OCI-LY1 (cell line): ENCODE results near the gene ABR.

Experiments used
- H2AFZ ChIP-seq: fragments of 200-600 bp; sonication (generic), shearing (Covaris generic); 2 replicates; pipeline ENCODE4 v1.6.0; 2014; ENCODE audit warnings: antibody characterized with exemption, mild to moderate bottlenecking, low read length
- H3F3A ChIP-seq: fragments of 200-600 bp; sonication (generic), shearing (Covaris generic); 2 replicates; pipeline ENCODE4 v1.6.0; 2014; ENCODE audit warnings: mild to moderate bottlenecking, antibody characterized with exemption, low read length, moderate library complexity; ENCODE audit not compliant: insufficient read depth
- H3K27ac ChIP-seq: fragments of 200-600 bp; sonication (generic); 2 replicates; pipeline ENCODE4 v1.5.1; 2014; ENCODE audit warnings: low read length, mixed run types, mild to moderate bottlenecking, low read depth; ENCODE audit not compliant: poor library complexity, severe bottlenecking
- H3K27me3 ChIP-seq: fragments of 200-600 bp; sonication (generic); 2 replicates; pipeline ENCODE4 v1.6.0; 2014; ENCODE audit warnings: antibody characterized with exemption, mild to moderate bottlenecking, low read length, moderate library complexity; ENCODE audit not compliant: insufficient read depth
- H3K36me3 ChIP-seq: fragments of 200-600 bp; sonication (generic); 2 replicates; pipeline ENCODE4 v1.6.1; 2014; ENCODE audit warnings: mild to moderate bottlenecking, antibody characterized with exemption, low read length, moderate library complexity, mixed read lengths; ENCODE audit not compliant: insufficient read depth
- H3K4me1 ChIP-seq: fragments of 200-600 bp; sonication (generic); 2 replicates; pipeline ENCODE4 v1.5.1; 2014; ENCODE audit warnings: mild to moderate bottlenecking, low read length, moderate library complexity; ENCODE audit not compliant: insufficient read depth, severe bottlenecking
- H3K4me2 ChIP-seq: fragments of 200-600 bp; sonication (generic), shearing (Covaris generic); 2 replicates; pipeline ENCODE4 v1.6.1; 2014; ENCODE audit warnings: low read length
- H3K4me3 ChIP-seq: fragments of 200-600 bp; sonication (generic); 2 replicates; pipeline ENCODE4 v1.5.1; 2014; ENCODE audit warnings: low read length, low read depth, mild to moderate bottlenecking, mixed read lengths; ENCODE audit not compliant: poor library complexity, severe bottlenecking
- H3K79me2 ChIP-seq: fragments of 200-600 bp; shearing (Covaris generic); 2 replicates; pipeline ENCODE4 v1.6.1; 2016; ENCODE audit warnings: mixed run types, low read length, mixed read lengths; ENCODE audit not compliant: insufficient read depth
- H3K9ac ChIP-seq: fragments of 200-600 bp; sonication (generic), shearing (Covaris generic); 2 replicates; pipeline ENCODE4 v1.6.1; 2014; ENCODE audit warnings: mild to moderate bottlenecking, low read length, mixed read lengths
- H3K9me2 ChIP-seq: fragments of 200-600 bp; sonication (generic), shearing (Covaris generic); 2 replicates; pipeline ENCODE4 v1.6.1; 2014; ENCODE audit warnings: low read depth, mild to moderate bottlenecking, low read length, mixed read lengths
- H3K9me3 ChIP-seq: fragments of 200-600 bp; shearing (Covaris generic); 2 replicates; pipeline ENCODE4 v1.6.1; 2014; ENCODE audit warnings: low read length, mixed read lengths
- H4K20me1 ChIP-seq: fragments of 200-600 bp; sonication (generic), shearing (Covaris generic); 2 replicates; pipeline ENCODE4 v1.6.0; 2016; ENCODE audit warnings: mild to moderate bottlenecking, low read length; ENCODE audit not compliant: insufficient read depth
- CTCF ChIP-seq: fragments of 200-600 bp; sonication (generic), shearing (Covaris generic); IDR thresholded peaks from 2 replicates; pipeline ENCODE4 v1.5.1; 2017; ENCODE audit warnings: mild to moderate bottlenecking, antibody characterized with exemption, low read length, moderate library complexity, mixed read lengths
- EZH2 ChIP-seq: fragments of 200-600 bp; sonication (generic), shearing (Covaris generic); IDR thresholded peaks from 2 replicates; pipeline ENCODE4 v1.8.0; 2017; ENCODE audit warnings: borderline replicate concordance, mixed run types, mild to moderate bottlenecking, antibody characterized with exemption, low read length, moderate library complexity, mixed read lengths

Gene ABR

DNA sequence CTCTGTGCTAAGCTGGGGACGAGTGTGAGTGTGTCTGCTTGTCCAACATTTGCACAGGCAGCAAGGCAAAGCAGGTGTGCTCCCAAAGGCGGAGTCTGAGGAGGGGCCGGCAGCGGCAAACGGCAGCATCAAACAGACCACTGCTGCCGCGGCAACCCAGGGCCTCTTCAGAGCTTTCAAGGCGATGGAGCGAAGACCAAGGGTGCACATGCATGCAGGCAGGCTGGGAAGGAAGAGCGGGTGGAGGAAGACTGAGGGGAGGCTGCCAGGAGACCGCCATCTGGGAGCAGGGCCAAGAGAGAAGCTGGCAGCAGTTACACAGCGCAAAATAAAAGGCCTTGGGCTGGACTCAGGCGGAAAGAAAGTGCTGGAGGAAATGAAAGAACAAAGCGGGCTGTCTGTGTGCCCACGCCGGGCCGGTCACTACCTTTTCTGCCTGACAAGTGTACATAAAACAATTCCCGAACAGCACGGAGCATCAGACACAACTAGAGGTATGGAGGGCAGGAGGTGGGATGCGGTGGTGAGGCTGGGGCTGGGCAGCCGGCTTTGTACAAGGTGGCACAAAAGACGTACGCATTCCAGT, 174.3 kb downstream of the ABR start:
- Histone ChIP-seq H3F3A (no peaks in the 10 kb centered on the region), H3K27ac (no peak overlapping the region), H3K4me2 (no peak overlapping the region), H3K36me3 (peaks cover 65% of the 10 kb centered on the region), H3K4me3 (no peak overlapping the region), H3K79me2 (no peaks in the 10 kb centered on the region), H3K9ac (no peak overlapping the region), H4K20me1 (no peaks in the 10 kb centered on the region), H3K4me1 (no peaks in the 10 kb centered on the region), H2AFZ (no peak overlapping the region), H3K9me2 (no peaks in the 10 kb centered on the region), H3K9me3 (no peaks in the 10 kb centered on the region), H3K27me3 (no peaks in the 10 kb centered on the region)
- no peak for TF ChIP-seq EZH2
- TF ChIP-seq CTCF, result no peak

DNA sequence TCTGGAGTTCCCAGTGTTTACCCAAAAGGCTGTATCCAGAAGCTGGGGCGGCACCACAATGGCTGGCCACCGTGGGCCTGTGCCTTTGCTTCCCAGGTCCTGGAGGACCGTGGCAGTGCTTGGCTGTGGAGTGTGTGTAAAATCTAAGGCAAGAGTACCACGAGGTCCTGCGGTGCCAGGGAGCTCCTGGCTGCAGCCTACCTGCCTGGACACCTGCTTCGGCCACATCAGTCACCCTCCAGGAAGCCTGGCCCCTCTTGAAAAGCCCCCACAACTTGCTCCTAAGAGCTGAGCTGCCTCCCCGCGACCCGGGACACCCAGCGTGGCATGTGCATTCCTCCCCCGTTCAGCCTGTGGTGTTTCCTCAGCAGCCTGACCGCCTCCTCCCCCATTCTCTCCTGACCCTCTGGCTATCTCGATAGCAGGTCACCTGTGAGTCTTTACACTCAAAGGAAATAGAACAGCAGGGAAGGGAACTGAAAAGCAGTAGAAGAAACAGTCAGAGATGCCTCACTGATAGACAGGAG, 174.9 kb downstream of the ABR start:
- Histone ChIP-seq H3K9me2 (no peaks in the 10 kb centered on the region), H3K79me2 (no peaks in the 10 kb centered on the region), H3K9ac (no peak overlapping the region), H3F3A (no peaks in the 10 kb centered on the region), H3K9me3 (no peaks in the 10 kb centered on the region), H2AFZ (no peak overlapping the region), H4K20me1 (no peaks in the 10 kb centered on the region), H3K27me3 (no peaks in the 10 kb centered on the region), H3K27ac (no peak overlapping the region), H3K4me3 (no peak overlapping the region), H3K36me3 (peaks cover 64% of the 10 kb centered on the region), H3K4me2 (no peak overlapping the region), H3K4me1 (no peaks in the 10 kb centered on the region)
- TF ChIP-seq EZH2, result no peak
- TF ChIP-seq CTCF, result no peak

DNA sequence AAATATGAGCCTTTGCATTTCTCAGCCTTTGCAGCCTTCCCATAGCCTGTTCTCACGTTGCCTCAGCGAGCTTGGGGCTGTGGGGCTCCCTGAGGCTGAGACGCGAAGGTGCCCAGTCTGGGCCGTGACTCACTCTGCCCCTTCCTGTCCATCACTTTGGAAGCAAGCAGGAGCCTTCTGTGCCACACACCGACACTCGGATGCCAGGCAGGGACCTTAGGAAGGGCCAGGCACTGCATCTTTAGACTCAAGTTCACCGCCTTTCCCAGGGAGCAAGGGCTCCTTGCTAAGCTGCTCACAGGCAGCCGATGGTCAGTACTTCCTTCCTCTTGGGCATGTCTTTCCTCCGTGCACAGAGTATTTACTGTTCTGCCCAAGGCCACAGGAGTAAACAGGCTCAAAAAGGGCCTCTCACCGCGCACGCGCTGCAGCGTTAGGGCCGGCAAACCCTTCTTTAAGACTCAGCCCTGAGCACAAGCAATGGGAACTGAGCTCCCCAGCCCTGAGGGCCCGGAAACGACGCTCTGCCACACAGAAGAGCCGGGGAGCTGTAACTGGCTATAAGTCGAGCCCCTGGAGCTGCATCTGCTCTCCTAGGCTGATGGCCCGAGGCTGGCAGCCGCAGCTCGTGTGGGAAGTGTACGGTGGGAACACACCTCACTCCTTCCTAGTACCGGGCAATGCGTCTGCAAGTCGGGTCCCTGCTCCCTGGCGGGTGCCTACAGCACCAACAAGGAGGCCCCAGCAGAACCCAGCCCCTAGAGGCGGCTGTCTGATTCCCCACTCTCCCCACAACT, 175.6 kb downstream of the ABR start:
- TF ChIP-seq EZH2 (no peak), CTCF (no peak)
- no peaks in the 10 kb centered on the region for H3K79me2 ChIP-seq
- H3K27me3 ChIP-seq, result no peaks in the 10 kb centered on the region
- H3K27ac ChIP-seq, result no peak overlapping the region
- H3K9me2 ChIP-seq, result no peaks in the 10 kb centered on the region
- H3K9me3 ChIP-seq, result no peaks in the 10 kb centered on the region
- H3K4me1 ChIP-seq, result no peaks in the 10 kb centered on the region
- H3F3A ChIP-seq, result no peaks in the 10 kb centered on the region
- no peaks in the 10 kb centered on the region for H4K20me1 ChIP-seq
- peaks cover 68% of the 10 kb centered on the region for H3K36me3 ChIP-seq
- no peak overlapping the region for H3K4me2 ChIP-seq
- no peak overlapping the region for H3K9ac ChIP-seq
- no peak overlapping the region for H2AFZ ChIP-seq
- no peak overlapping the region for H3K4me3 ChIP-seq
